ACC112 (cell line): Measurements from ENCODE around the gene DNAJA3.

Experiments
- H2AFZ ChIP-seq: fragments of 200-600 bp; sonication (generic); one replicate; pipeline ENCODE4 v1.6.0; 2017; ENCODE audit warnings: antibody characterized with exemption, low read length; ENCODE audit not compliant: unreplicated experiment
- H3K27ac ChIP-seq: fragments of 200-600 bp; sonication (generic); 2 replicates; pipeline ENCODE4 v1.5.1; 2014; ENCODE audit warnings: low read depth, mild to moderate bottlenecking, antibody characterized with exemption, low read length, moderate library complexity
- H3K27me3 ChIP-seq: fragments of 200-600 bp; sonication (generic); 2 replicates; pipeline ENCODE4 v1.6.1; 2014; ENCODE audit warnings: mild to moderate bottlenecking, antibody characterized with exemption, low read length, moderate library complexity, mixed read lengths; ENCODE audit not compliant: insufficient read depth
- H3K36me3 ChIP-seq: fragments of 200-600 bp; sonication (generic); 2 replicates; pipeline ENCODE4 v1.6.1; 2016; ENCODE audit warnings: mild to moderate bottlenecking, antibody characterized with exemption, low read length, moderate library complexity, mixed read lengths; ENCODE audit not compliant: insufficient read depth
- H3K4me1 ChIP-seq: fragments of 200-600 bp; sonication (generic); one replicate; pipeline ENCODE4 v1.6.1; 2016; ENCODE audit warnings: low read length, mixed read lengths; ENCODE audit not compliant: insufficient read depth, unreplicated experiment, control insufficient read depth
- H3K4me3 ChIP-seq: fragments of 200-600 bp; sonication (generic); 2 replicates; pipeline ENCODE4 v1.5.1; 2014; ENCODE audit warnings: mild to moderate bottlenecking, low read depth, low read length
- H3K79me2 ChIP-seq: fragments of 200-600 bp; sonication (generic); one replicate; pipeline ENCODE4 v1.6.0; 2016; ENCODE audit warnings: low read length; ENCODE audit not compliant: control insufficient read depth, unreplicated experiment, insufficient read depth

Gene DNAJA3

DNA sequence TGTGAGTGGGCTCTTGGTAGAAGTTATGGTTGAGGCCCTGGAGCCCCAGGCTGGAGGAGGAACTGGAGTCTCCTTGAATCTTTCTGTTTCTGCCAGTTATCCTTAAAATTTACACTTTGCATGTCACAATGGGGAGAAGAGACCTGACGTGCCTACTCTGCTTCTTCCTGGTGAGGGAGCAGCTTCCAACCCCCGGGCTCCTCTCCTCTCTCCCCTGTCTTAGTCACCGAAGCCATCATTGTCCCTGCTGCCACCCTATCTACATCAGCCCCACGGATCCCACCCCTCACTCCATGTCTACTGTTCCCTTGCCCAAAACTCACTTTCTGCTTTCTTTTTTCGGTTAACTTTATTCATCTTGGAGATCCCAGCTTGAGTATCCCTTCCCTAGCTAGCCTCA is 17.6 kb downstream of the DNAJA3 start:
- no peaks in the 10 kb centered on the region for H3K4me1 ChIP-seq
- no peak overlapping the region for H2AFZ ChIP-seq
- peaks cover 10% of the 10 kb centered on the region; the same call in 1 of the 2 replicates for H3K36me3 ChIP-seq
- no peak overlapping the region for H3K4me3 ChIP-seq
- H3K79me2 ChIP-seq = peaks cover 3% of the 10 kb centered on the region
- no peak overlapping the region for H3K27ac ChIP-seq
- no peaks in the 10 kb centered on the region for H3K27me3 ChIP-seq

DNA sequence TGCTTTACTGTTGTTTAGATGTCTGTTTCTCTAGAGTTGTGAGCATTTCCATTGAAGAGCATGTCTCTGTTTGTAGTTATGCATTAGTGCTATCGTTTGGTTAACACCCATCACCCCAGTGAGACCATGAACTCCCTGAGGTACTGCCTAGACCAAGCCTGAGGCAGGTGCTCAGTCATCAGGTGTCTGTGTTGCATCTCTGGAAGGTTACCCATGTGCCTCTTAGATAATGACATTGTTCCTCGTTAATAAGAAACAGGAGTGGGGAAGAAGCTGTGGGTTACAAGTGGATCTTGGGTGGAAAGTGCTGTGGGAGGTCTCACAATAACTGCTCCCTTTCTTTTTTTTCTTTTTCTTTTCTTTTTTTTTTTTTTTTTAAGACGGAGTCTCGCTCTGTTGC is 18.3 kb downstream of the DNAJA3 start:
- Histone ChIP-seq H3K4me1 (no peaks in the 10 kb centered on the region), H3K27me3 (no peaks in the 10 kb centered on the region), H3K27ac (no peak overlapping the region), H3K79me2 (peaks cover 3% of the 10 kb centered on the region), H3K4me3 (no peak overlapping the region), H3K36me3 (peaks cover 10% of the 10 kb centered on the region; the same call in 1 of the 2 replicates), H2AFZ (no peak overlapping the region)

GRCh38 chr16:4450430-4450829 is 24.8 kb downstream of the DNAJA3 start:
- no peak overlapping the region for H3K27ac ChIP-seq
- H3K36me3 ChIP-seq = peaks cover 22% of the 10 kb centered on the region; the same call in 1 of the 2 replicates
- H3K27me3 ChIP-seq = no peaks in the 10 kb centered on the region
- H3K4me1 ChIP-seq = no peaks in the 10 kb centered on the region
- H3K79me2 ChIP-seq = no peaks in the 10 kb centered on the region
- no peak overlapping the region for H3K4me3 ChIP-seq
- no peak overlapping the region for H2AFZ ChIP-seq

- no peak overlapping the region for H3K4me3 ChIP-seq
- no peaks in the 10 kb centered on the region for H3K79me2 ChIP-seq
- no peak overlapping the region for H2AFZ ChIP-seq
- H3K27me3 ChIP-seq = no peaks in the 10 kb centered on the region
- H3K4me1 ChIP-seq = no peaks in the 10 kb centered on the region
- peaks cover 22% of the 10 kb centered on the region; the same call in 1 of the 2 replicates for H3K36me3 ChIP-seq
- H3K27ac ChIP-seq = no peak overlapping the region
Observed at GRCh38 chr16:4450931-4451519, 25.4 kb downstream of the DNAJA3 start.

- Histone ChIP-seq H2AFZ (no peak overlapping the region), H3K79me2 (no peaks in the 10 kb centered on the region), H3K4me3 (no peak overlapping the region), H3K27ac (no peak overlapping the region), H3K36me3 (peaks cover 19% of the 10 kb centered on the region; the same call in 1 of the 2 replicates), H3K4me1 (no peaks in the 10 kb centered on the region), H3K27me3 (no peaks in the 10 kb centered on the region)
Observed at GRCh38 chr16:4452674-4453073, 27.0 kb downstream of the DNAJA3 start.

GRCh38 chr16:4454623-4455022 is 29.0 kb downstream of the DNAJA3 start:
- Histone ChIP-seq H3K4me1 (peaks cover 12% of the 10 kb centered on the region), H3K79me2 (no peaks in the 10 kb centered on the region), H2AFZ (no peak overlapping the region), H3K27ac (no peak overlapping the region), H3K27me3 (no peaks in the 10 kb centered on the region), H3K36me3 (peaks cover 19% of the 10 kb centered on the region; the same call in 1 of the 2 replicates), H3K4me3 (no peak overlapping the region)

- Histone ChIP-seq H3K79me2 (no peaks in the 10 kb centered on the region), H3K27ac (no peak overlapping the region), H3K4me1 (peaks cover 12% of the 10 kb centered on the region), H3K4me3 (no peak overlapping the region), H3K36me3 (peaks cover 19% of the 10 kb centered on the region; the same call in 1 of the 2 replicates), H3K27me3 (no peaks in the 10 kb centered on the region), H2AFZ (no peak overlapping the region)
Observed at GRCh38 chr16:4455081-4455480, 29.4 kb downstream of the DNAJA3 start.

DNA sequence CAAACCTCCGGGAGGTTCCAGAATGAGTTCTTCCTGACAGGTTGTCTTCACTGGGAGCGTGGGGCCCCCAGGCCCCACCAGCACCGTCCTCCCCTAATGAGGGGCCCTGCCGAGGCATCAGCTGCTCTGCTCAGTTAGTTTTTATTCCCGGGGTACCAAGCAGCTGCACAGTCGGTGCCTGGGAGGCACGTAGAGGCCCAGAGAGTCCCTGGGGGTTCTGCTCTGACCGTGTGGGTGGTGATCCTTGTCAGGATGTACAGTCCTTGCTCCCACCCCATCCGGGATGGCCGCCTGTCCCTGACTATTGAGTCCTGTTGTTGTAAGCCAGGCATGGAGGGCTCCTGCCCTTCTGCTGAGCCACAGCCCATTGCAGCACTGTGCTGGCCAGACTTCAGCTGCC is 30.3 kb downstream of the DNAJA3 start:
- Histone ChIP-seq H3K27ac (no peak overlapping the region), H3K4me3 (no peak overlapping the region), H3K27me3 (no peaks in the 10 kb centered on the region), H2AFZ (no peak overlapping the region), H3K36me3 (peaks cover 17% of the 10 kb centered on the region; the same call in 1 of the 2 replicates), H3K4me1 (peaks cover 12% of the 10 kb centered on the region), H3K79me2 (no peaks in the 10 kb centered on the region)

DNA sequence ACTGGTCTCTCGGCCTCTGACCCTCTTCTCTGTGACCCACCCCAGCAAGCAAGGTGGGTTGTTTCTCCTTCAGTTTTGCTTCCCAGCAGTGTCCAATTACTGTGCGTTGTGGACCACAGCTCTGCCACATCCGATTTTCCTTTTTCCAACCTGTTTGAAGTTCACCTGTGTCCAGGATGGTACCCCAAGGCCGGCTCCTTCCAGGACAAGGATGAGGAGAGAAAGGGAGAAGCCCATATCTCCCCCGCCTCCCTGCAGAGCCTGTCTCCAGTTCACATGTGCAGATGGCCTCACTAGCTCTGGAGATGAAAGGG is 35.2 kb downstream of the DNAJA3 start:
- Histone ChIP-seq H3K4me1 (peaks cover 12% of the 10 kb centered on the region), H2AFZ (no peak overlapping the region), H3K27ac (no peak overlapping the region), H3K79me2 (no peaks in the 10 kb centered on the region), H3K4me3 (no peak overlapping the region), H3K27me3 (no peaks in the 10 kb centered on the region), H3K36me3 (peaks cover 6% of the 10 kb centered on the region; the same call in 1 of the 2 replicates)

GRCh38 chr16:4461250-4462085 is 35.8 kb downstream of the DNAJA3 start:
- Histone ChIP-seq H2AFZ (no peak overlapping the region), H3K79me2 (no peaks in the 10 kb centered on the region), H3K4me1 (peaks cover 12% of the 10 kb centered on the region), H3K36me3 (peaks cover 10% of the 10 kb centered on the region; the same call in 1 of the 2 replicates), H3K27ac (no peak overlapping the region), H3K27me3 (no peaks in the 10 kb centered on the region), H3K4me3 (no peak overlapping the region)
